ENCODE measurements around the gene CAMTA1. TPM values are rescaled to one million over a fixed set of nuclear protein-coding genes. Genes with fewer than 3 reads are reported as not detected.

CAMTA1 gene
- polyA plus RNA-seq, 1 of the 3 experiments (the other 2 are of a cell fraction) = 63.1 TPM

- Histone ChIP-seq H4K20me1 (ENCODE audit: insufficient read depth) (no peaks in the 10 kb centered on the region), H3K9ac (no peak overlapping the region), H3K4me1 (ENCODE audit: control insufficient read depth in 1 of 2, insufficient read depth in 2 of 2, low read depth in 1 of 2, low read length in 1 of 2) (peaks cover 0 to 91% of the 10 kb centered on the region in 2 experiments; a peak in 2 of 4 replicates), H3K9me2 (no peaks in the 10 kb centered on the region), H3K4me3 (ENCODE audit: low read depth in 2 of 2, low read length in 1 of 2) (no peak overlapping the region), H3K9me3 (no peaks in the 10 kb centered on the region), H3K27ac (ENCODE audit: low read depth in 2 of 2, low read length in 1 of 2) (peak overlapping the region in 1 of 2 experiments; percentile 99; a peak in 2 of 4 replicates), H2AFZ (ENCODE audit: low read depth) (no peak overlapping the region), H3K79me2 (ENCODE audit: insufficient read depth) (no peaks in the 10 kb centered on the region), H3K36me3 (replicated peaks in 1 of 2; ENCODE audit: control insufficient read depth in 1 of 2, insufficient read depth in 2 of 2, low read length in 1 of 2) (no peaks in the 10 kb centered on the region), H3F3A (replicated peaks; ENCODE audit: insufficient read depth) (no peaks in the 10 kb centered on the region), H3K4me2 (no peak overlapping the region), H3K27me3 (ENCODE audit: insufficient read depth) (no peaks in the 10 kb centered on the region)
- WGBS (ENCODE audit: low lambda C conversion rate) = 84% methylated on average over 6 of the region's 14 CpGs
- ChIA-PET CTCF (interaction anchor here (0.9 to 4.7 kb wide), 19 partner anchors 9 to 866 kb away, joined by 3 to 32 read pairs (median 7); no protein-coding TSS in a partner anchor), POLR2A (interaction anchor here (1.0 to 6.7 kb wide), 10 partner anchors 10 to 250 kb away, joined by 3 to 43 read pairs (median 4); no protein-coding TSS in a partner anchor)
- no peak for DNase-seq
- TF ChIP-seq ZBTB33 (IDR thresholded peaks at IDR 0.05; ENCODE audit: borderline replicate concordance, low read depth) (no peak), FOXJ3 (CRISPR knock-in tag; IDR thresholded peaks at IDR 0.05) (no peak), PBX3 (IDR thresholded peaks at IDR 0.05) (no peak), NFIC (IDR thresholded peaks at IDR 0.05; ENCODE audit: borderline replicate concordance) (no peak), RFX5 (IDR thresholded peaks at IDR 0.05; ENCODE audit: low read length) (no peak), REST (IDR thresholded peaks at IDR 0.05; ENCODE audit: low read depth, low read length) (no peak), TAF1 (IDR thresholded peaks at IDR 0.05; ENCODE audit: borderline replicate concordance, low read depth, low read length) (no peak), JUND (IDR thresholded peaks at IDR 0.05) (no peak), EZH2phosphoT487 (IDR thresholded peaks at IDR 0.05; ENCODE audit: borderline replicate concordance, low read depth) (no peak), GATA2 (CRISPR knock-in tag; IDR thresholded peaks at IDR 0.05) (no peak), CTCF (IDR thresholded peaks at IDR 0.05) (no peak), USF1 (IDR thresholded peaks at IDR 0.05; ENCODE audit: borderline replicate concordance, low read depth) (no peak), MAX (IDR thresholded peaks at IDR 0.05; ENCODE audit: low read depth) (no peak), FOSL2 (IDR thresholded peaks at IDR 0.05; ENCODE audit: borderline replicate concordance, low read depth) (no peak), TCF12 (IDR thresholded peaks at IDR 0.05) (no peak), USF2 (IDR thresholded peaks at IDR 0.05; ENCODE audit: borderline replicate concordance, low read depth, low read length) (no peak)
These were observed 800.1 kb downstream of the CAMTA1 start for GRCh38 chr1:7585216-7585907.
